Heart right ventricle (tissue), 16 donors: ENCODE measurements around the gene CACNA1C. TPM values are rescaled to one million over a fixed set of nuclear protein-coding genes. Genes with fewer than 3 reads are reported as not detected.
A peak's percentile ranks its signal among the peaks of the same experiment; 100 is the strongest.

Experiments used
- ATAC-seq, 8 donors: fragments of 200-7000 bp; cut with Tn5 transposase; one replicate each; pipeline ENCODE4 v1.9.1; 2020; ENCODE audit warnings: mild to moderate bottlenecking in 8 of 8, moderate library complexity in 8 of 8, moderate number of reproducible peaks in 1 of 8
- DNase-seq, 2 donors: peaks; one replicate each; pipeline ENCODE4 v3.0.0-alpha.2; 2020
- H3K27ac ChIP-seq, 10 donors: fragments of 200-600 bp; sonication (generic) in 2 of 10; one replicate each; pipeline versions ENCODE4 v1.5.0 to v1.8.0; 2020 to 2022; ENCODE audit warnings: mild to moderate bottlenecking in 3 of 10
- H3K27me3 ChIP-seq, 7 donors: fragments of 200-600 bp; one replicate each; pipeline ENCODE4 v1.8.0; 2021 to 2022; ENCODE audit warnings: mild to moderate bottlenecking in 2 of 7
- H3K36me3 ChIP-seq, 9 donors: fragments of 200-600 bp; sonication (generic) in 1 of 9; one replicate each; pipeline versions ENCODE4 v1.5.0 to v1.8.0; 2020 to 2022; ENCODE audit warnings: mild to moderate bottlenecking in 2 of 9
- H3K4me1 ChIP-seq, 9 donors: fragments of 200-600 bp; sonication (generic) in 1 of 9; one replicate each; pipeline versions ENCODE4 v1.5.0 to v1.8.0; 2020 to 2022; ENCODE audit warnings: mild to moderate bottlenecking in 4 of 9
- H3K4me3 ChIP-seq, 10 donors: fragments of 200-600 bp; sonication (generic) in 2 of 10; one replicate each; pipeline versions ENCODE4 v1.5.0 to v1.8.0; 2020 to 2022; ENCODE audit warnings: mild to moderate bottlenecking in 7 of 10, moderate library complexity in 2 of 10
- H3K9me3 ChIP-seq, 11 donors: fragments of 200-600 bp in 10 of 11; sonication (generic) in 2 of 11; one replicate each; pipeline versions ENCODE4 v1.5.0 to v1.8.0; 2013 to 2022; ENCODE audit warnings: mild to moderate bottlenecking in 2 of 11, control low read depth in 1 of 11, moderate library complexity in 1 of 11
- CTCF ChIP-seq, 9 donors: fragments of 200-600 bp; sonication (generic) in 2 of 9; IDR thresholded peaks; one replicate each; pipeline versions ENCODE4 v1.5.0 to v1.8.0; 2021 to 2022; ENCODE audit warnings: antibody characterized with exemption in 9 of 9, mild to moderate bottlenecking in 5 of 9, moderate library complexity in 1 of 9
- WGBS, 2 donors: extraction: QIAGEN DNeasy Blood & Tissue Kit; methylation state at CpG; one replicate each; pipeline ENCODE4 v1.1.7; 2013; ENCODE audit warnings: inconsistent platforms in 1 of 2; 5-methylcytosine and 5-hydroxymethylcytosine counted together
- intact Hi-C, 10 donors: fragments of 100-400 bp; cut with DNase I; formaldehyde crosslinking; loops; one replicate each; pipeline versions ENCODE4 v1.11.1 to v1.14.2; 2022
- polyA plus RNA-seq, 2 donors: library from polyadenylated mRNA; stranded (reverse); fragments of 200-250 nt; gene quantifications; one replicate each; pipeline ENCODE4 v1.2.3, GENCODE V29; 2013
- total RNA-seq, 10 donors: library from RNA; stranded (reverse); fragmentation: NEBNext Ultra II Directional in 3 of 10; extraction: Animal tissue kit (Norgen Biotek cat#: 25700) in 3 of 10; gene quantifications; one replicate each; pipeline versions ENCODE4 v1.2.1 to v1.2.4, GENCODE V29; 2021 to 2023
- donor health status: Arrhythmogenic right ventricular cardiomyopathy.
- donor health status: ischemic (EF 13 %, LVEDD 7.1; RV severe dilation, severe dysfunction).
- donor health status: healthy with polysubstance abuse.
- donor health status: DM: no; HTN: yes; CAD: no.
- donor health status: DM: no; HTN: no; CAD: no.
- donor health status: ischemic (EF 25% LVEDD 6.9; RV normal size, moderate dysfunction).
- donor health status: ischemic (EF 25% LVEDD 5.7; RV mildly dilated, moderate dysfunction).
- donor health status: healthy.
- donor health status: DM: yes; HTN: yes; CAD: no.
- donor health status: Ischemic cardiomyopathy.
- donor health status: ischemic (EF 35%, LVEDD 5.7; RV mildly dilated, moderate dysfunction).
- donor health status: nonischemic (EF 11% LVEDD 7.7; RV severe dilation, severe dysfunction).
- donor health status: DM: yes; HTN: yes; CAD: no.
- donor health status: PGD.
- donor health status: ischemic (EF 29% LVEDD 5.4; RV normal size, mild dysfunction).
- donor health status: nonischemic (EF 23%, LVEDD 6.1; RV moderate dilation, normal function).

Gene CACNA1C
- total and polyA plus RNA-seq, 12 donors = 19.1 to 222 (median 183) TPM

DNA sequence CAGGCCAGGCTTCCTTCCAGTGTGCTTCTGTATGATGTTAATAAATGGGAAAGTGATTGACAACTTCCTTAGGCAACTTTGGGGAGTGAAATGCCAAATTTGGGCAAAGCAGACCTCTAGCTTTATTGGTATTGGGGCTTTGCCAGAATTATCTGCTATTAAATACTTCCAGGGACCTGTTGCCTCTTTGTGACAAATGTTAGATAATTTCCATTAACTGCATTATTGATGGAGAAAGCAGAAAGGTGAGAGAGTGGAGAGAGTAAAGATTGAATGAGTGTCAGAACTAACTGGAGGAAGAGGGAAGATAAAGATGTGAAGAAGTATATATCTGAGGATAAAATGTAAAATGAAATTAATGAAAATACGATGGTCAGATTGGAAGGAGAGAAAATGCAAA, 94.5 kb downstream of the CACNA1C start:
- 94% methylated on average over 1 of the region's 1 CpG for WGBS, 2 donors
- no peak overlapping the region for H3K27ac ChIP-seq

DNA sequence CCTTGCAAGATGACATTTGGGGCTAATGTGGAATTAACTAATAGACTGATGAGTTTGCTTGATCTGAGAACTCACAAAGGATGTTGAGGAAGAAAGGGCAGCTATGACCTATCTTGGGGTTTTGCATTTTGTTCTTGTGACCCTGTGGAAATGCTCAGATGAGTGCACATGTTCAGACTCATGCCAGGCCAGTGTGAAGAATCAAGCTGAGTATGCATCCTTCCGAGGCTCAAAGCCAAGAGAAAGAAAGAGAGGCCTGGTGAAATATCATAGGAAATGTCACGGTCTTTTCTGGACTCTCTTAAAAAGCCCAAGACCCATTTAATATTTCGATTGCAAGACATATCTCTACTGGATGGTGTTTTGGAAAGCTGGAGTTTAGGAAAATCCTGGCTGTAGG, 96.3 kb downstream of the CACNA1C start:
- peak in 1 of 8 donors; percentile 7 for ATAC-seq
- intact Hi-C loops = no loop called here
- Histone ChIP-seq H3K27me3 (no peaks in the 10 kb centered on the region), H3K4me3 (no peak overlapping the region), H3K36me3 (no peaks in the 10 kb centered on the region), H3K27ac (peak overlapping the region in 7 of 10 donors; percentile 1 to 75 (median 58)), H3K4me1 (peaks cover 38 to 98% (median 75%) of the 10 kb centered on the region in 9 donors), H3K9me3 (no peaks in the 10 kb centered on the region)
- WGBS, 2 donors = 46 to 51% methylated on average over 3 of the region's 3 CpGs
- no peak for DNase-seq
- no peak for TF ChIP-seq CTCF (IDR thresholded peaks at IDR 0.05)

More for the DNA sequence above, 94.5 kb downstream of the CACNA1C start:
- intact Hi-C loops = no loop called here
- no peak for TF ChIP-seq CTCF (IDR thresholded peaks at IDR 0.05)
- Histone ChIP-seq H3K4me1 (peaks cover 25 to 90% (median 64%) of the 10 kb centered on the region in 9 donors), H3K36me3 (no peaks in the 10 kb centered on the region), H3K27me3 (no peaks in the 10 kb centered on the region), H3K9me3 (no peaks in the 10 kb centered on the region), H3K4me3 (no peak overlapping the region)
- DNase-seq (no peak), ATAC-seq (no peak)

DNA sequence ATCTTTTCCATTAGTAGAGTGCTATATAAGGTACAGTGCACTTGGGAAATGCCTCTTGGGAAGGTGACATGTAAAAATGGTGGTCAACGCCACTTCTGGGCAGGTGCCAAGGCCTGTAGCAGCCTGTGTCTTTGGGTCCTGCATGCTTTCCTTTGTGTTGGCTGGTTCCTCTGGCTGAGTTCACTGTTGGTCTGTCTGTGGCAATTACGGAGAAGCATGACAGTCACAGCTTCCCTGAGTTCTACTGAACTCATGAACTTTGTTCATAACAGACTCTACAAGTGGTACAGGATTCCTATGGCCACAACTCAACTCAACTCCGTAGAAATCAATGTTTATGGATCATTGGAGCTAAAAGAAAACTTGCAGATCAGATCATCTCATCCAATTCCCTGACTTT, 98.0 kb downstream of the CACNA1C start:
- H3K36me3 ChIP-seq = no peaks in the 10 kb centered on the region
- no peak overlapping the region for H3K4me3 ChIP-seq
- H3K27me3 ChIP-seq = no peaks in the 10 kb centered on the region
- peaks cover 34 to 98% (median 77%) of the 10 kb centered on the region in 9 donors for H3K4me1 ChIP-seq
- no peak for TF ChIP-seq CTCF (IDR thresholded peaks at IDR 0.05)
- ATAC-seq = peak in 1 of 8 donors; percentile 13
- intact Hi-C loops = loop anchor here in 3 of 10 donors (5.0 to 10.0 kb wide), 3 partner anchors 69 to 86 kb away; no protein-coding TSS in a partner anchor
- WGBS, 2 donors = 57 to 70% methylated on average over 3 of the region's 3 CpGs
- H3K9me3 ChIP-seq = no peaks in the 10 kb centered on the region
- DNase-seq = no peak
- H3K27ac ChIP-seq = peak overlapping the region in 7 of 10 donors; percentile 34 to 75 (median 61)

- Histone ChIP-seq H3K27ac (peak overlapping the region in 9 of 10 donors; percentile 34 to 75 (median 61)), H3K4me1 (peaks cover 32 to 97% (median 72%) of the 10 kb centered on the region in 9 donors), H3K9me3 (no peaks in the 10 kb centered on the region), H3K4me3 (no peak overlapping the region), H3K36me3 (no peaks in the 10 kb centered on the region), H3K27me3 (no peaks in the 10 kb centered on the region)
- WGBS, 2 donors = 56 to 70% methylated on average over 5 of the region's 5 CpGs
- ATAC-seq (no peak), DNase-seq (no peak)
- TF ChIP-seq CTCF (IDR thresholded peaks at IDR 0.05) = no peak
- intact Hi-C loops = loop anchor here in 3 of 10 donors (5.0 to 10.0 kb wide), 3 partner anchors 69 to 87 kb away; no protein-coding TSS in a partner anchor
Measured at GRCh38 chr12:2151391-2151790, 98.6 kb downstream of the CACNA1C start.
